Stimulated activated CD4-positive, alpha-beta T cell treated with anti-CD3 and anti-CD28 coated beads, Interleukin-4, amount 100 ng/mL, for 1 hour (primary cell): Measurements from ENCODE around the gene PKD1L1.

Source experiments
- DNase-seq: peaks from one replicate; pipeline ENCODE4 v3.0.0-alpha.2; 2020

PKD1L1 gene

DNA sequence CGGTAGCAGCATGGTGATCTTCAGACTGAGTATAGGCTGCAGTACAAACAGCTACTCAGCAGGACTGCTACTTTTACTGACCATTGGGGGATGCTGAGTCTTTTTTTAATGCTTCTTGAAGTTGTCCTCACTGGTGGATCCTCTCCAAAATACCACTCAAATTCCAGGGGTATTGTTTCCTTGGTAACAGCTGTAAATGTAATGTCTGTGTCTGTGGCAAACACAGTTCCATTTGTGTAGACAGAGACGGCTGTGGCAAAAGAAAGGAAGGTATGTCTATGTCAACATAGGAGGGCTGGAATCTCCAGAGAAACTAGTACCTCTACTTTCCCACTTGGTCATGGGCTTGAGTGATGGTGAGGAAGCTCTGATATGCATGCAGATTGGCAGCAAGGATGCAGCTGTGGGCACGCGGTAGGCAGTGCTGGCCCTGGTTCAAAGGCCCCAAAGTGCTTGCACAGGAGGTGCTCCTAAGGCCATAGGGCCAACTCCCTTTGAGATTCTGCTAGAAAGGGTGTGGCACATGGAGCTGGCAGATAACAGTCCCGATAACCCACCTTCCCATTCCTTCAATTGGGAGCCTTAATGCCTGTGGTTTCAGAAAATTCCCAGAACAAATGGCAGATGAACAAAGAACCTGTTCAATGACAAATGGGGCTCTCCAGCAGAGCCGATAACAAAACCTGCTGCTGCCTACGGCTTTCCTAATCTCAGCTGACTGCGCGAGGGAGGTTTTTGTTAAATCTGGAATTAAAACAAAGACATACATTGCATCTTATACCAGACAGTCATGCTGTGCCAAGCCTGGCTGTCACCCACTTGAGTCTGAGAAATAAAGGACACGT, 43.0 kb downstream of the PKD1L1 start:
- no peak for DNase-seq

- no peak for DNase-seq
Observed at GRCh38 chr7:47902013-47902412, 46.3 kb downstream of the PKD1L1 start.

DNA sequence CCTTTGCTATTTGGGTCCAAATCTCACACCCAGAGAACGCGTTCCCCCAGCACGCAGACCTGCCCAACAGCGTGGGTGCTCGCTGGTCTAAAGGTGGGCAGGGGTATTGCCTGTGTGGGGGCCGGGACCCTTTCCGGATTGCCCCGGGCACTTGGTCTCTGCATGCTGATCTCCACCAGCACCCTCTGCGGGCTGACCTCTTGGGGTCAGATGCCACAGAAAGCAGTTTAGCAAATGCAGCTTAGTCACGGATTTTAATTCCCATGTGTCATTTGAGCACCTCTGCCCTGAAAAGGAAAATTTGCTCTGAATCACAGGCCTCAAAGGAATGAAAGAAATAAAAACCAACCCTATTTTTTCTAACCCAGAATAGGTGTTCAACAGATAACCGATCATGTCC, 46.7 kb downstream of the PKD1L1 start:
- DNase-seq = no peak

DNA sequence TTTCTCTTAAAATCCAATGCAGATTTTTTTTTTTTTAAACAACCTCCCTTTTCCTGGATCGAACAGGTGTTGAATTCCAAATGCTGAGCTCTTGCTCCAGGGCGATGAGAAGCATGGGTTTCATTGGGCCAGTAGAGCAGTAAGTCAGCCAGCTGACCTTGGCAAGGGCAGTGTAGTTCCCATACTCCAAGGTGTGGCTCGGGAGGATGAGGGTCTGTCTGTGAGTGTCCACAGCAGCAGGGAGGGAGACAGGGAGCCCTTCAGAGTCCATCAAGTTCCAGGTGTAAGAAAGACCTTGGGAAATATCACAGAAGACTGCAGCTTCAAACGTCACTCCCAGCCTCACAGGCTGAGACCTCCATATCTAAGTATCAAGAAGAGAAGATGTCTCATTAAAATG, 50.4 kb downstream of the PKD1L1 start:
- no peak for DNase-seq

DNA sequence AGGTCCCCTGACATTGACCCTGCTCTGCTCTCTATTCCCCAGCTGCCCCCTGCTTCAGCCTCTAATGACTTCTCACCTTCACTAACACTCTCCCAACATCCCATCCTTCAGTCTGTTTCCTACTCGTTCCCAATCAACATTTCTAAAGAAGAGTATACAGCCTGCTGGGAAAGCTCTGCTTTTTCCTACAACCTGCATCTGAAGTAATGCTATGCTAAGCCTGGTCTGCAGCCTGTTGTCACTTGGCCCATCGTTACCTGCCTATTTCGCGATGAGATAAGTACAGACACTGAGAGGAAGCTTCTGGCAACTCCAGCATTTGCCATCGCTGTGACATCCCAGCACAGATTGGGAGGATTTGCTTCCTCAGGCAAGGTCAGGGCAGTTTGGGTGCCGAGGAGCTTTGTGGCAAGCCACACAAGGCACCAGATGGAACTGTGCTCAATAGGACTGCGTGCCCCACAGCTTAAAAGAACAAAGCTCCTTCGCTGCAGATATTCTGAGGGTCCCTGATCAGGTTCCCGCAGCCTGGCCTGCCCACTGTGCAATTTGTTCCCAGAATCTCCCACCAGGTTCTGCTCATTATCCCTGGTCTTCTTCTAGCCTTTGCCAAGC, 51.4 kb downstream of the PKD1L1 start:
- no peak for DNase-seq

GRCh38 chr7:47895026-47895425, 53.2 kb downstream of the PKD1L1 start:
- no peak for DNase-seq

GRCh38 chr7:47893721-47894365, 54.4 kb downstream of the PKD1L1 start:
- DNase-seq = no peak

GRCh38 chr7:47893238-47893637, 55.0 kb downstream of the PKD1L1 start:
- DNase-seq = no peak

DNA sequence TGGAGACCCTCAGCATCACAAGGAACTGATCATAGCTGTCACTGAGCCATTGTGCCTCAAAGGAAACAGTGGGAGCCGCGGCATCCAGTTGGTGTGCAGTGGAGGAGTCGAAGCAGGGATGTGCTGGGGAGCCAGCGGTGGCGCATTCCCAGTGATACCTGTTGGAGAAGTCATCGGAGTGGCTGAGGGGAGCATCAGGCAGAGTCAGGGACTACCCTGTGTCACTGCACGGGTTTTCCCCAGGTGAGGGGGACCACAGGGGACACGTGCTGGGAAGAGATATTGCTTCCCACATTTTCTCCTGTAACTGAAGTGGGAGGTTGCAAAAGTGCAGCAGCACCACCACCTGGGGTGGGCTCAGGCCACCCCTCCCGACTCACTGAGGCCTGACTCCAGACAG, 57.7 kb downstream of the PKD1L1 start:
- no peak for DNase-seq

- no peak for DNase-seq
Observed at GRCh38 chr7:47890125-47890524, 58.1 kb downstream of the PKD1L1 start.

- no peak for DNase-seq
Observed at GRCh38 chr7:47889723-47890122, 58.5 kb downstream of the PKD1L1 start.

DNA sequence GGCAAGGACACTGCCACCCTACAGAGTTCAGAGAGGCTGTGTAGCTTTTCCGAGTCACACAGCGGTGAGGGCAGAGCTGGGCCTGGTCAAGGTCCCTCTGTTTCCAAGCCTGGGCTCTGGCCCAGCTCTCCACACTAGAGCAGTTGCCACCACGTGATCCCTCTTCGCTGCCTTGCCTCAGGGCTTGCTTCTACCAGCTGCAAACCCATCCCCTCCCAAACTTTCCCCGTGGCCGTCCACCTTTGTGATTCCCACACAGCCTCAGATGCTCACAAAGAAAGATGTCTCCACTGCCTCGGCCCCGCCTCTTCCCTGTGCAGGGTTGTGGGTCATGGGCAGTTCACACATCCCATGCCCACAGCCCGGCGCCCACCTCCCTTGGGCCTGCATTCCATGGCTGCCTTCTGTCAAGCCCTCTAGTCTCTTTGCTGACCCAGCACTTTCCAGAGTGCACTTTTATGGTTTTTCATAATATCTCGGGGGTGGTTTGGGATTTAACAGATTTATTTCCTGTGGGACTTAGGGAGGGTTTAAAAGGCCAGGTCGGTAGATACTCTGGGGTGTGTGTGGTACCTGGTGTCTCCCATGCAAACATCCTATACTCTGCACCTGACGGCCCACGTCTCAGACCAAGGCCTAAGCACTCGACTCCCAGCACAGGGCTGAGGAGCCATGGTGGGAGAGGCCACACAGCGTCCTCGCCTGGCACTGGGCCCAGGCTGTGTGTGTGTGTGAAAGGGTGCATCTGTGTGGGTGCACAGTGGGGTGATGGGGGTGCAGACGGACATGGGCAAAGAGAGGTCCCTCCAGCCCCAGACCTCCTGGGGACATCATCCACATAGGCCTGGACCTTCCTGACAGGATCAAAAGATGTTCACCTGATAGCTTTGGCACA, 59.6 kb downstream of the PKD1L1 start:
- no peak for DNase-seq

DNA sequence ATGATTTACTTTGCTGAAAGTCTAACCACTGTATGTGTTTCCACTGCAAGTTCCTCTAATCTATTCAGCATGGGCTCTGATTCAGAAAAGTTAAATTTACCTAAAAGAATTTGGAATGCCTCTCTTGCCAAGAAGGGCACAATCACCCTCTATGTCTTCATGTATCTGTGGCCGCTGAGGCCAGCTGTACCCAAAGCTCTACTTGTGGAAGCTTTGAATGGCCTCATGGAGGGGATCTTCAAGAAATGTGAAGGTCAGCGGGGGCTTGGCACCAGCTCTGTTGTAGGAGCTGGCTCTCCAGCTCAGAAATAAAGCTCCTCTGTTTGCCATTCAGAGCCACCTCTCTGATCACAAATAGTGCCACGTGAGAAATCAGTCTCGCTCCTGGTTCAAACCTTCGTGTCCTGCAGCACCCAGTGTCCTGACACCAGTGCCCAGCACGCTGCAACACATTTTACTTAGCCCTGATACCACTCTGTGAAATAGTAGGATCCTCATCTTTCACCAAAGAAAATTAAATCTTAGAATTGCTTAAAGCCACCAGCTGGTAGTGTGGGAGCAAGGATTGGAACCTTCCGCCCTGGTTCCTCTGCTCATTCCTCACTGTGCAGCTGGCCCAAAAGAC, 61.1 kb downstream of the PKD1L1 start:
- no peak for DNase-seq

DNA sequence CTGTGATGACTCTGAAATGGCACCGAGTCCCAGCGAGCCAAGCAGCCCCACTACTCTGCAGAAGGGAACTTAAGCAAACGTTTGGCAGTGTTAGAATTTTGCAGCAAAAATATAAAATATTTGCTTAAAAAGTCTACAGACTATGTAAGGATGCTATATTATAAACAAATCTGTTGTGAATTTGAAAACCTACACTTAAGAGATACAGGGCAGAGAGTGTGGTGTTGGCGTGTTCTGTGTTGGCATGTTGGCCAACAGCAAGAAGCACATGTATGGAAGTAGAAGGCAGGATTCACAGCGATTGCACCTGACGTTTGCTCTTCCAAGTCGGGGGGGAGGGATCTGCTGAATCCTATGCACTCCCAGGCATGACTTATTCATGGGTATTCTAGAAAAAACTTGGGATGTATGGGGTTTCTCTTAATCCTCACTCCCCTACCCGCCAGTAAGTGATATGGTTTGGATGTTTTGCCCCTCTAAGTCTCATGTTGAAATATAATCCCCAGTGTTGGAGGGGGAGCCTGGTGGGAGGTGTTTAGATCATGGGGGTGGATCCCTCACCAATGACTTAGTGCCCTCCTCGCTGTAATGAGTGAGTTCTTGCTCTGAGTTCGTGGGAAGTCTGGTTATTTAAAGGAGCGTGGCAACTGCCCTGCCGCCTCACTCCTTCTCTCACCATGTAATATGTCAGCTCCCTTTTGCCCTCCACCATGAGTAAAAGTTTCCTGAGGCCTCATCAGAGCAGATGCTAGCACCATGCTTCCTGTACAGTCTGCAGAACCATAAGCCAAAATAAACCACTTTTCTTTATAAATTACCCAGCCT, 62.1 kb downstream of the PKD1L1 start:
- no peak for DNase-seq

- no peak for DNase-seq
Observed at GRCh38 chr7:47885309-47885986, 62.8 kb downstream of the PKD1L1 start.

GRCh38 chr7:47884675-47885074, 63.6 kb downstream of the PKD1L1 start:
- no peak for DNase-seq

- DNase-seq = no peak
Observed at GRCh38 chr7:47882635-47883034, 65.6 kb downstream of the PKD1L1 start.

DNA sequence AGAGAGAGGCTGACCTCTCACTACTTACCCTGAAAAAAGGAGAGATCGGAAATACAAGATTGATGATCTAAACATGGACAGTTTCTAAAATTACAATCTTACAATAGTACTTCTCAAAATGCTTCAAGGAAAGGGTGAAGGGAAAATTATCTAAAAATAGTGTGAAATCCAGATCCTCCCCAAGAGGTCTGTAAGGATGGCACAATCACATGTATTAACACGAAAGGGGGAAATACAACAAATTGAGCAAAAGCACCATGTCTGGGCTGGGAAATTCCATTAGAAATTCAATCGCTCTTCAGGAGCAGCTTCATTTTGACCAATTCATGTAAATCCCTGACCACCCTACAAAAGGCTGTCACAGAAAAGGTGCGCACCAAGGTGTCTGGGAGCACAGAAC, 67.0 kb downstream of the PKD1L1 start:
- no peak for DNase-seq

GRCh38 chr7:47878662-47879061, 69.6 kb downstream of the PKD1L1 start:
- DNase-seq = no peak

- DNase-seq = no peak
Observed at GRCh38 chr7:47877336-47877735, 70.9 kb downstream of the PKD1L1 start.
